Measurements from ENCODE around the gene RTF2. TPM values are rescaled to one million over a fixed set of nuclear protein-coding genes. Genes with fewer than 3 reads are reported as not detected.

RTF2 gene
- total RNA-seq, 4 donors from 2014 or later, result 46.1 to 68.6 (median 64.2) TPM

DNA sequence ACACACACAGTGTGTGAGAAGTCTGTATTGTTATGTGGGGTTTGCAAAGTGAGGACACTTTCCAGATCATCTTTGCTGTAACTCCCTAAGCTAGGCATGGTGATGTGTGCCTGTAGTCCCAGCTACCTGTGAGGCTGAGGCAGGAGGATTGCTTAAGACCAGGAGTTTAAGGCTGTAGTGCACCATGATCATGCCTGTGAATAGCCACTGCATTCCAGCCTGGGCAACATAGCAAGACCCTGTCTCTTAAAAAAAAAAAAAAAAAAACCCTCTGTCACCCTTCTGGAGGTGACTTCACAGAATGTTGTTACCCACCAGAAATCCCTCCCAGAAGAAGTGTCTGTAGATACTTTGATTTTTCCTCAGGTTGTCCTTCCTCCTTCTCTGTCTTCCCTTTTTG lies 41.5 kb upstream of the RTF2 start:
- Histone ChIP-seq H3K27ac (no peak overlapping the region), H3K4me1 (no peaks in the 10 kb centered on the region), H3K4me3 (replicated peaks in 1 of 3) (no peak overlapping the region), H3K27me3 (no peaks in the 10 kb centered on the region), H3K9me3 (no peaks in the 10 kb centered on the region), H3K36me3 (no peaks in the 10 kb centered on the region)
- no peak for TF ChIP-seq POLR2A (IDR thresholded peaks at IDR 0.05)
- TF ChIP-seq, protein P1, sequence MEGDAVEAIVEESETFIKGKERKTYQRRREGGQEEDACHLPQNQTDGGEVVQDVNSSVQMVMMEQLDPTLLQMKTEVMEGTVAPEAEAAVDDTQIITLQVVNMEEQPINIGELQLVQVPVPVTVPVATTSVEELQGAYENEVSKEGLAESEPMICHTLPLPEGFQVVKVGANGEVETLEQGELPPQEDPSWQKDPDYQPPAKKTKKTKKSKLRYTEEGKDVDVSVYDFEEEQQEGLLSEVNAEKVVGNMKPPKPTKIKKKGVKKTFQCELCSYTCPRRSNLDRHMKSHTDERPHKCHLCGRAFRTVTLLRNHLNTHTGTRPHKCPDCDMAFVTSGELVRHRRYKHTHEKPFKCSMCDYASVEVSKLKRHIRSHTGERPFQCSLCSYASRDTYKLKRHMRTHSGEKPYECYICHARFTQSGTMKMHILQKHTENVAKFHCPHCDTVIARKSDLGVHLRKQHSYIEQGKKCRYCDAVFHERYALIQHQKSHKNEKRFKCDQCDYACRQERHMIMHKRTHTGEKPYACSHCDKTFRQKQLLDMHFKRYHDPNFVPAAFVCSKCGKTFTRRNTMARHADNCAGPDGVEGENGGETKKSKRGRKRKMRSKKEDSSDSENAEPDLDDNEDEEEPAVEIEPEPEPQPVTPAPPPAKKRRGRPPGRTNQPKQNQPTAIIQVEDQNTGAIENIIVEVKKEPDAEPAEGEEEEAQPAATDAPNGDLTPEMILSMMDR (IDR thresholded peaks at IDR 0.05), result no peak
- no peak for DNase-seq
- intact Hi-C loops (cut with DNase I), result no loop called here

DNA sequence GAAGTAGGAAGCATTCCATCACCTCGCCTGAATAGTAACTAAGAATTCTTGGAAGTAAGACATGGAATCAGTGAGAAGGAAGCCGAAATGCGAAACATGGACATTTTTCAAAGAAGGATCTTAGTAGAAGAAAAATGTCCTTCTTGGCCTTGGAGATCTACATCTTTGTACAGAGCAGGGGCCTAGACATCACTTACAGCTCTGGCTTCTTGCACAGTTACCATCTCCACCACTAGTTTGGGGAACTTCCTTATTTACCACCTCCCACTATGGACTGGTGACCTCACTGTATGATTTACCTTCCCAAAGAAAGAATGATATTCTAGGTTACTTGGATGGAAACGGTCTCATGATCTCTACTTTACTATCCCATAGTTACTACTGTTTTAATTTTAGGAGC lies 40.6 kb upstream of the RTF2 start:
- TF ChIP-seq, protein P1 (IDR thresholded peaks at IDR 0.05), result no peak
- no peak for TF ChIP-seq POLR2A (IDR thresholded peaks at IDR 0.05)
- Histone ChIP-seq H3K9me3 (no peaks in the 10 kb centered on the region), H3K36me3 (no peaks in the 10 kb centered on the region), H3K27me3 (no peaks in the 10 kb centered on the region), H3K4me1 (no peaks in the 10 kb centered on the region), H3K27ac (no peak overlapping the region), H3K4me3 (replicated peaks in 1 of 3) (no peak overlapping the region)
- intact Hi-C loops (cut with DNase I), result no loop called here
- WGBS, 2 donors, result 85 to 88% methylated on average over 4 of the region's 4 CpGs
- DNase-seq, result no peak

DNA sequence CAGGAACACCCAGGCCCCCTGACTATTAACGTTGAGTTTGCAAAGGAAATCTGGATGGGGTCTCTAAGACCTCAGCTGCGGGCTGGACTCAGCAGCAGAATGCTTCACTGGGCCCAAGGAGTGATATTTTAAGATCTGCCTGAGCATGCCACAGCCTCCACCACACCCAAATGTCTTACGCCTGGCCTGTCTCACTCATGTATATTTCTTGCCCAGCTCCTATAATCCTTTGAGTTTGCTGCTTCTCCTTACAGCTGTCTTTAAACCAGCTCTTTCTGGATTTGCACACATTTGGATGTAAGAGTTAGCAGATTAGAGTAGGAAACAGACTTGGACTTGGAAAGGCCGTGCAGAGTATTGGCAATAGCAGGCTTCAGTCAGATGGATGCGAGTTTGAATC lies 40.0 kb upstream of the RTF2 start:
- no peak overlapping the region for H3K27ac ChIP-seq

DNA sequence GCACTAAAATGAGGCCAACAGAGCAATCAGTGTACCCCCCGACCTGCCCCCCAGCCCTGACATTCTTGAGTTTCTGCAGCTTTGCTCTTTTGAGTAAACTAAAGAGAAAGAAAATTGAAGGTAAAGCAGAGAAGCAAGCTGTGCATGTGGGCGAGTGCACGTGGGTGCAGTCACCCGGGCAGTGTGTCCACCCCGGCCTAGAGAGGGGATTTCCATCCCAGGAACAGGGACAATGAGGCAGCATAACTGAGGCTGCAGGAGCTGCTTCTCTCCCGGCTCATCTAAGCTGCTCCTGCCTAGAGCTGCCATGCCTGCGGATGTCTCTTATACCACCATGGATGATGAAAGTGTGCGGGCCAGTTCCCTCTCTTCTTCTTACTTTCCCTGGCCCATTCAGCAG lies 39.5 kb upstream of the RTF2 start:
- 66 to 76% methylated on average over 8 of the region's 8 CpGs for WGBS, 2 donors
- H3K4me3 ChIP-seq (replicated peaks in 1 of 3), result no peak overlapping the region
- no peak overlapping the region for H3K27ac ChIP-seq
- TF ChIP-seq, protein P1 (IDR thresholded peaks at IDR 0.05), result no peak
- TF ChIP-seq POLR2A (IDR thresholded peaks at IDR 0.05), result no peak
- no peak for DNase-seq
- H3K36me3 ChIP-seq, result no peaks in the 10 kb centered on the region
- intact Hi-C loops (cut with DNase I), result no loop called here
- H3K4me1 ChIP-seq, result no peaks in the 10 kb centered on the region
- no peaks in the 10 kb centered on the region for H3K9me3 ChIP-seq
- H3K27me3 ChIP-seq, result no peaks in the 10 kb centered on the region

More for the DNA sequence above, 40.0 kb upstream of the RTF2 start:
- H3K9me3 ChIP-seq, result no peaks in the 10 kb centered on the region
- H3K36me3 ChIP-seq, result no peaks in the 10 kb centered on the region
- TF ChIP-seq POLR2A (IDR thresholded peaks at IDR 0.05), result no peak
- TF ChIP-seq, protein P1 (IDR thresholded peaks at IDR 0.05), result no peak
- H3K4me1 ChIP-seq, result no peaks in the 10 kb centered on the region
- WGBS, 2 donors, result 77 to 91% methylated on average over 5 of the region's 5 CpGs
- intact Hi-C loops (cut with DNase I), result no loop called here
- no peaks in the 10 kb centered on the region for H3K27me3 ChIP-seq
- no peak overlapping the region for H3K4me3 ChIP-seq (replicated peaks in 1 of 3)
- DNase-seq, result no peak

DNA sequence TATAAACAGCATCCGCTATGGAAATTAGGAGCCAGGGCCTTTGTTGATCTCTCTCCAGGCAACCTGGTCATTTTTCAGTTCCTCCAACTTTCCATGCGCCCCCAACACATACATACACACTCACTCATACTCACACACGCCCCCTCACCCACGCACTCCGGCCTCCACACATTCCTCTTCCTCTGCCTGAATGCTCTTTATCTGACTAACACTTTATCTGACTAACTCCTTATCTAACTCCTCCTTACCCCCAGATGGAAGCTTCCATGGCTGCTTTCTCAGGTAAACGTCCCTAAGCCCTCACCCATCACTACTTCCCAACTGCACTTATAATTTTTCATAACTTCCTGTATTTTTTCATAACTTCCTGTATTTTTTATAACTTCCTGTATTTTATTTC lies 38.9 kb upstream of the RTF2 start:
- no peak for TF ChIP-seq POLR2A (IDR thresholded peaks at IDR 0.05)
- Histone ChIP-seq H3K27ac (no peak overlapping the region), H3K4me1 (no peaks in the 10 kb centered on the region), H3K27me3 (no peaks in the 10 kb centered on the region), H3K9me3 (no peaks in the 10 kb centered on the region), H3K4me3 (replicated peaks in 1 of 3) (no peak overlapping the region), H3K36me3 (no peaks in the 10 kb centered on the region)
- no peak for DNase-seq
- intact Hi-C loops (cut with DNase I), result no loop called here
- 69 to 72% methylated on average over 6 of the region's 6 CpGs for WGBS, 2 donors

DNA sequence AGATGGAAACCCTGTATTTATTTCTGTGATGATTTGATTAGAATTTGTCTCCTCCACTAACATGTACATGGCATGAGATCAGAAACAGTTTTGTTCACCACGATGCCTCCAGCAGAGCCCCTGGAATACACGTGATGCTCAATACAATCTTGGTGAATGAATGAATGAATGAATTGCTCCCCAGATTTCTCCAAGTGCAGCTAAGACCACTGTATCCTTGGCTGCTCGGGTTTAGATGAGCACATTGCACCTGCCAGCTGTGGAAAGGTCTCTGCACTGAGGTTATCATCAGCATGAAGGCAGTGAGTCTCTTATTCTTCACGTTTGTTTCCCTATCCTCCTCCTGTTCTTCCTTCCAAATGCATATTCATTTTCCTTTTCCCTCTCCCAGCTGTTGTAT lies 38.5 kb upstream of the RTF2 start:
- 50 to 59% methylated on average over 4 of the region's 4 CpGs for WGBS, 2 donors
- intact Hi-C loops (cut with DNase I), result no loop called here
- no peak for DNase-seq
- Histone ChIP-seq H3K27me3 (no peaks in the 10 kb centered on the region), H3K36me3 (no peaks in the 10 kb centered on the region), H3K27ac (no peak overlapping the region), H3K9me3 (no peaks in the 10 kb centered on the region), H3K4me1 (no peaks in the 10 kb centered on the region), H3K4me3 (replicated peaks in 1 of 3) (no peak overlapping the region)
- no peak for TF ChIP-seq POLR2A (IDR thresholded peaks at IDR 0.05)
- TF ChIP-seq, protein P1 (IDR thresholded peaks at IDR 0.05), result no peak
